Osteoblast (primary cell): ENCODE data around the gene RBP7. TPM values are rescaled to one million over a fixed set of nuclear protein-coding genes. Genes with fewer than 3 reads are reported as not detected.

Experiments
- DNase-seq: peaks from one replicate; pipeline ENCODE4 v3.0.0; 2011; ENCODE audit warnings: low spot score, mixed read lengths; ENCODE audit not compliant: insufficient read length; ENCODE audit errors: missing footprints
- H2AFZ ChIP-seq: 2 replicates; pipeline ENCODE4 v1.6.0; 2011; ENCODE audit warnings: mild to moderate bottlenecking, low read length
- H3K27ac ChIP-seq: 2 replicates; pipeline ENCODE4 v1.5.1; 2011; ENCODE audit warnings: mild to moderate bottlenecking, low read depth, low read length, moderate library complexity
- H3K27me3 ChIP-seq: 2 replicates; pipeline ENCODE4 v1.6.0; 2012; ENCODE audit warnings: mild to moderate bottlenecking, control low read depth, inconsistent platforms, low read length, moderate library complexity; ENCODE audit not compliant: insufficient read depth
- H3K36me3 ChIP-seq: 2 replicates; pipeline ENCODE4 v1.5.1; 2011; ENCODE audit warnings: mild to moderate bottlenecking, low read length, control low read depth, moderate library complexity; ENCODE audit not compliant: insufficient read depth
- H3K4me1 ChIP-seq: 2 replicates; pipeline ENCODE4 v1.5.1; 2011; ENCODE audit warnings: mild to moderate bottlenecking, low read length, control low read depth, moderate library complexity; ENCODE audit not compliant: insufficient read depth
- H3K4me2 ChIP-seq: 2 replicates; pipeline ENCODE4 v1.6.0; 2011; ENCODE audit warnings: mild to moderate bottlenecking, low read length; ENCODE audit not compliant: insufficient read depth
- H3K4me3 ChIP-seq: fragments of 200-600 bp; sonication (generic); 3 replicates; pipeline ENCODE4 v1.5.1; 2012; ENCODE audit warnings: mild to moderate bottlenecking, low read length, inconsistent platforms; ENCODE audit not compliant: insufficient read depth
- H3K79me2 ChIP-seq: 2 replicates; pipeline ENCODE4 v1.6.0; 2012; ENCODE audit warnings: mild to moderate bottlenecking, low read length, control low read depth, inconsistent platforms; ENCODE audit not compliant: insufficient read depth
- H3K9me3 ChIP-seq: 2 replicates; pipeline ENCODE4 v1.5.1; 2011; ENCODE audit warnings: low read depth, low read length, control low read depth
- H4K20me1 ChIP-seq: 2 replicates; pipeline ENCODE4 v1.6.0; 2012; ENCODE audit warnings: mild to moderate bottlenecking, low read length, control low read depth; ENCODE audit not compliant: insufficient read depth
- total RNA-seq: library from RNA; depleted of rRNA; stranded (reverse); fragments of >200 nt; gene quantifications from 2 replicates; pipeline ENCODE4 v1.2.3, GENCODE V29; 2012
- TF ChIP-seq, protein P1 (sequence below): IDR thresholded peaks from 2 replicates; pipeline ENCODE4 v1.5.1; 2011; ENCODE audit warnings: mild to moderate bottlenecking, low read depth, low read length, moderate library complexity; ENCODE audit errors: extremely low read depth

RBP7 gene
- total RNA-seq, 1 donor: not detected

GRCh38 chr1:10051656-10052055 lies 54.6 kb downstream of the RBP7 start:
- Histone ChIP-seq H3K4me1 (peaks cover 12% of the 10 kb centered on the region), H3K4me3 (no peak overlapping the region), H3K79me2 (peaks cover 77% of the 10 kb centered on the region), H2AFZ (no peak overlapping the region), H3K9me3 (no peaks in the 10 kb centered on the region), H3K27me3 (no peaks in the 10 kb centered on the region), H3K27ac (no peak overlapping the region), H3K4me2 (no peak overlapping the region), H4K20me1 (peaks cover 33% of the 10 kb centered on the region), H3K36me3 (no peaks in the 10 kb centered on the region)
- TF ChIP-seq, protein P1, sequence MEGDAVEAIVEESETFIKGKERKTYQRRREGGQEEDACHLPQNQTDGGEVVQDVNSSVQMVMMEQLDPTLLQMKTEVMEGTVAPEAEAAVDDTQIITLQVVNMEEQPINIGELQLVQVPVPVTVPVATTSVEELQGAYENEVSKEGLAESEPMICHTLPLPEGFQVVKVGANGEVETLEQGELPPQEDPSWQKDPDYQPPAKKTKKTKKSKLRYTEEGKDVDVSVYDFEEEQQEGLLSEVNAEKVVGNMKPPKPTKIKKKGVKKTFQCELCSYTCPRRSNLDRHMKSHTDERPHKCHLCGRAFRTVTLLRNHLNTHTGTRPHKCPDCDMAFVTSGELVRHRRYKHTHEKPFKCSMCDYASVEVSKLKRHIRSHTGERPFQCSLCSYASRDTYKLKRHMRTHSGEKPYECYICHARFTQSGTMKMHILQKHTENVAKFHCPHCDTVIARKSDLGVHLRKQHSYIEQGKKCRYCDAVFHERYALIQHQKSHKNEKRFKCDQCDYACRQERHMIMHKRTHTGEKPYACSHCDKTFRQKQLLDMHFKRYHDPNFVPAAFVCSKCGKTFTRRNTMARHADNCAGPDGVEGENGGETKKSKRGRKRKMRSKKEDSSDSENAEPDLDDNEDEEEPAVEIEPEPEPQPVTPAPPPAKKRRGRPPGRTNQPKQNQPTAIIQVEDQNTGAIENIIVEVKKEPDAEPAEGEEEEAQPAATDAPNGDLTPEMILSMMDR: no peak
- no peak for DNase-seq

DNA sequence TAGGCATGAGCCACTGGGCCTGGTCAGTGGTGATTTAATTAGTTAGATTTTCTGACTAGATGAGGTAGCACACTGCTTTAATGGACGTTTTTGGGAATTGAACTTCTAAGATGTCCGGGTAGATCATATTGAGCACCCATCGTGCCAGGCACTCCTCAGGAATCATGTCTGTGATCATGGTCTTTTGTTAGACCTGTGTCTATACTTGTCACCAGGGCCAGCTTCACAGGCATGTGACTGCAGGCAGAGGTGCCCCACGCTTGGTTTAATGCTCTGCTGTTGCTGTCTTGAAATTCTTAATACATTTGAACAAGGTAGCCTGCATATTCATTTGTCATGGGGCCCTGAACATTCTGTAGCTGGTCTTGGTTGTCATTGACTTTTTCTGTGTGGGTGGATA lies 55.3 kb downstream of the RBP7 start:
- H3K27ac ChIP-seq: no peak overlapping the region
- no peak for DNase-seq
- H3K79me2 ChIP-seq: peaks cover 74% of the 10 kb centered on the region
- no peaks in the 10 kb centered on the region for H3K27me3 ChIP-seq
- H3K36me3 ChIP-seq: no peaks in the 10 kb centered on the region
- no peak overlapping the region for H2AFZ ChIP-seq
- TF ChIP-seq, protein P1: no peak
- H3K4me1 ChIP-seq: peaks cover 16% of the 10 kb centered on the region
- H3K4me2 ChIP-seq: no peak overlapping the region
- H4K20me1 ChIP-seq: peaks cover 27% of the 10 kb centered on the region
- no peaks in the 10 kb centered on the region for H3K9me3 ChIP-seq
- H3K4me3 ChIP-seq: no peak overlapping the region

GRCh38 chr1:10054465-10054864 lies 57.4 kb downstream of the RBP7 start:
- Histone ChIP-seq H3K4me3 (no peak overlapping the region), H3K79me2 (peaks cover 75% of the 10 kb centered on the region), H3K4me1 (peaks cover 20% of the 10 kb centered on the region), H2AFZ (no peak overlapping the region), H3K9me3 (no peaks in the 10 kb centered on the region), H3K4me2 (no peak overlapping the region), H3K27me3 (no peaks in the 10 kb centered on the region), H3K27ac (no peak overlapping the region), H3K36me3 (no peaks in the 10 kb centered on the region), H4K20me1 (peaks cover 15% of the 10 kb centered on the region)
- DNase-seq: no peak
- TF ChIP-seq, protein P1: no peak

DNA sequence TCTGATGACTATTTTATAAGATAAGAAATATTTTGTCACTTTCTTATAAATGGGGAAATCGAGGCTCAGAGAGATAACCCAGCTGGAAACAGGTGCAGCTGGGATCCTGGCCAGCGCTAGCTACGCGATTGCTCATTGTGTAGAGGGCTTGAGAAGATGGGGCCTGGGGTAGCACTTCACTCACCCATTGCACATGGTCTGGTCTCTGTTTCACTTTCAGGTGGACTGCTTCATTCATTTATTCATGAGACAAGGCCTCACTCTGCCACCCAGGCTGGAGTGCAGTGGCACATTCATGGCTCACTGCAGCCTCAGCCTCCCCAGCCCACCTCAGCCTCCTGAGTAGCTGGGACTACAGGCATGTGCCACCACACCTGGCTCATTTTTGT lies 59.6 kb downstream of the RBP7 start:
- Histone ChIP-seq H3K27ac (peak overlapping the region; percentile 74), H3K79me2 (peaks cover 75% of the 10 kb centered on the region), H3K4me3 (no peak overlapping the region), H4K20me1 (peaks cover 20% of the 10 kb centered on the region), H3K9me3 (no peaks in the 10 kb centered on the region), H3K27me3 (no peaks in the 10 kb centered on the region), H3K4me1 (peaks cover 20% of the 10 kb centered on the region), H2AFZ (no peak overlapping the region), H3K4me2 (no peak overlapping the region), H3K36me3 (no peaks in the 10 kb centered on the region)
- TF ChIP-seq, protein P1: no peak
- no peak for DNase-seq
